Spleen (tissue), 11 donors: ENCODE results near the gene SDK1. TPM values are rescaled to one million over a fixed set of nuclear protein-coding genes. Genes with fewer than 3 reads are reported as not detected.

ENCODE experiments used
- DNase-seq: peaks from one replicate; pipeline ENCODE4 v3.0.0-alpha.2; 2020
- H3K27ac ChIP-seq, 8 donors: fragments of 200-600 bp; sonication (generic) in 7 of 8; 1 replicate in 4 of 8; 2 replicates in 4 of 8; pipeline versions ENCODE4 v1.5.0 to v1.8.0; 2016 to 2021; ENCODE audit warnings: inconsistent platforms in 4 of 8, mild to moderate bottlenecking in 4 of 8, moderate library complexity in 1 of 8
- H3K27me3 ChIP-seq, 7 donors: fragments of 200-600 bp; sonication (generic) in 6 of 7; replicated peaks in 1 of 7; 1 replicate in 4 of 7; 2 replicates in 3 of 7; pipeline versions ENCODE4 v1.5.0 to v1.8.0; 2016 to 2021; ENCODE audit warnings: inconsistent platforms in 3 of 7, mild to moderate bottlenecking in 1 of 7
- H3K36me3 ChIP-seq, 6 donors: fragments of 200-600 bp; sonication (generic) in 5 of 6; 1 replicate in 4 of 6; 2 replicates in 2 of 6; pipeline versions ENCODE4 v1.5.0 to v1.8.0; 2016 to 2021; ENCODE audit warnings: inconsistent platforms in 2 of 6
- H3K4me1 ChIP-seq, 6 donors: fragments of 200-600 bp; sonication (generic) in 5 of 6; 1 replicate in 3 of 6; 2 replicates in 3 of 6; pipeline versions ENCODE4 v1.5.0 to v1.8.0; 2016 to 2021; ENCODE audit warnings: inconsistent platforms in 3 of 6
- H3K4me3 ChIP-seq, 8 donors: fragments of 200-600 bp; sonication (generic) in 7 of 8; 1 replicate in 4 of 8; 2 replicates in 4 of 8; pipeline versions ENCODE4 v1.5.0 to v1.8.0; 2016 to 2021; ENCODE audit warnings: inconsistent platforms in 4 of 8, mild to moderate bottlenecking in 4 of 8, moderate library complexity in 2 of 8
- H3K9me3 ChIP-seq, 8 donors: fragments of 200-600 bp; sonication (generic) in 7 of 8; 1 replicate in 4 of 8; 2 replicates in 4 of 8; pipeline versions ENCODE4 v1.5.0 to v1.8.0; 2016 to 2021; ENCODE audit warnings: inconsistent platforms in 4 of 8
- CTCF ChIP-seq, 11 experiments: fragments of 200-600 bp in 7 of 11; fragments of 450-650 bp in 4 of 11; sonication (generic) in 4 of 11; IDR thresholded peaks in 8 of 11; conservative IDR thresholded peaks in 3 of 11; 1 replicate in 7 of 11; 2 replicates in 4 of 11; pipeline versions ENCODE4 v1.4.0 to v1.8.0; 2016 to 2021; ENCODE audit warnings: antibody characterized with exemption in 11 of 11, inconsistent platforms in 4 of 11, mild to moderate bottlenecking in 1 of 11
- POLR2A ChIP-seq, 3 donors: fragments of 450-650 bp; IDR thresholded peaks; one replicate each; pipeline ENCODE4 v1.5.1; 2017; ENCODE audit warnings: antibody characterized with exemption in 3 of 3, mild to moderate bottlenecking in 1 of 3
- POLR2AphosphoS5 ChIP-seq, 3 donors: sonication (generic); formaldehyde crosslinking; IDR thresholded peaks; one replicate each; pipeline ENCODE4 v1.5.1; 2017; ENCODE audit warnings: antibody characterized with exemption in 3 of 3
- WGBS, 5 donors: extraction: QIAGEN DNeasy Blood & Tissue Kit in 3 of 5; methylation state at CpG; one replicate each; pipeline versions ENCODE4 v1.1.5 to v1.1.7; 2013 to 2018; 5-methylcytosine and 5-hydroxymethylcytosine counted together
- intact Hi-C: fragments of 100-400 bp; cut with DNase I; formaldehyde crosslinking; loops from one replicate; pipeline ENCODE4 v1.15.0; 2023; ENCODE audit warnings: low total_unique reads
- polyA plus RNA-seq, 3 donors: library from polyadenylated mRNA; stranded (reverse); fragments of 200-250 nt; gene quantifications; one replicate each; pipeline ENCODE4 v1.2.1, GENCODE V29; 2013
- total RNA-seq, 7 donors: library from RNA; depleted of rRNA in 3 of 7; stranded (reverse); fragments of >200 nt in 3 of 7; fragmentation: NEBNext Ultra II Directional in 4 of 7; extraction: Animal tissue kit (Norgen Biotek cat#: 25700) in 4 of 7; gene quantifications; one replicate each; pipeline versions ENCODE4 v1.1.0 to v1.2.1, GENCODE V29; 2016 to 2021
- donor health status: healthy with polysubstance abuse.
- donor health status: DM: no; HTN: no; CAD: no; lungs with moderate emphysema.
- donor health status: DM: no; HTN: no; CAD: no.
- donor health status: Bipolar disorder and iron deficiency.
- donor health status: healthy.
- donor health status: DM: no; HTN: no; CAD: no.
- donor health status: DM: yes; HTN: yes; CAD: no.

Gene SDK1
- total and polyA plus RNA-seq, 10 donors, result 3.2 to 54.1 (median 35.1) TPM

GRCh38 chr7:3558400-3558799, 257.3 kb downstream of the SDK1 start:
- H3K27ac ChIP-seq, result peak overlapping the region in 3 of 8 donors; percentile 25 to 47 (median 43)
- peaks cover 0 to 13% (median 0%) of the 10 kb centered on the region in 6 donors for H3K4me1 ChIP-seq
- no peak overlapping the region for H3K4me3 ChIP-seq
- intact Hi-C loops, result no loop called here
- TF ChIP-seq POLR2A (IDR thresholded peaks at IDR 0.05), result no peak
- no peak for TF ChIP-seq POLR2AphosphoS5 (IDR thresholded peaks at IDR 0.05)
- TF ChIP-seq CTCF (IDR thresholded peaks at IDR 0.05 in 8 of 11, conservative IDR thresholded peaks at IDR 0.05 in 3 of 11), result no peak
- peaks cover 0 to 12% (median 0%) of the 10 kb centered on the region in 8 donors for H3K9me3 ChIP-seq
- H3K27me3 ChIP-seq, result no peaks in the 10 kb centered on the region
- no peaks in the 10 kb centered on the region for H3K36me3 ChIP-seq
- no peak for DNase-seq
- 50 to 86% (median 64%) methylated on average over 2 of the region's 2 CpGs for WGBS, 5 donors

- no peak overlapping the region for H3K4me3 ChIP-seq
- DNase-seq, result no peak
- peak overlapping the region in 4 of 8 donors; percentile 6 to 43 (median 28) for H3K27ac ChIP-seq
- H3K9me3 ChIP-seq, result peaks cover 0 to 12% (median 0%) of the 10 kb centered on the region in 8 donors
- WGBS, 5 donors, result 50 to 61% (median 54%) methylated on average over 3 of the region's 3 CpGs
- H3K27me3 ChIP-seq, result no peaks in the 10 kb centered on the region
- no peak for TF ChIP-seq CTCF (IDR thresholded peaks at IDR 0.05 in 8 of 11, conservative IDR thresholded peaks at IDR 0.05 in 3 of 11)
- no peak for TF ChIP-seq POLR2AphosphoS5 (IDR thresholded peaks at IDR 0.05)
- TF ChIP-seq POLR2A (IDR thresholded peaks at IDR 0.05), result no peak
- H3K36me3 ChIP-seq, result no peaks in the 10 kb centered on the region
- intact Hi-C loops, result no loop called here
- peaks cover 0 to 13% (median 0%) of the 10 kb centered on the region in 6 donors for H3K4me1 ChIP-seq
These were observed 258.2 kb downstream of the SDK1 start for GRCh38 chr7:3559278-3559677.

- H3K4me1 ChIP-seq, result peaks cover 0 to 13% (median 0%) of the 10 kb centered on the region in 6 donors
- no peaks in the 10 kb centered on the region for H3K27me3 ChIP-seq
- TF ChIP-seq POLR2AphosphoS5 (IDR thresholded peaks at IDR 0.05) (no peak), CTCF (IDR thresholded peaks at IDR 0.05 in 8 of 11, conservative IDR thresholded peaks at IDR 0.05 in 3 of 11) (no peak), POLR2A (IDR thresholded peaks at IDR 0.05) (no peak)
- intact Hi-C loops, result no loop called here
- no peaks in the 10 kb centered on the region for H3K36me3 ChIP-seq
- WGBS, 5 donors, result 81 to 94% (median 87%) methylated on average over 6 of the region's 6 CpGs
- H3K9me3 ChIP-seq, result peaks cover 0 to 4% (median 0%) of the 10 kb centered on the region in 8 donors
- DNase-seq, result no peak
- no peak overlapping the region for H3K4me3 ChIP-seq
- no peak overlapping the region for H3K27ac ChIP-seq
These were observed 259.4 kb downstream of the SDK1 start for GRCh38 chr7:3560495-3560894.

GRCh38 chr7:3561932-3562331, 260.9 kb downstream of the SDK1 start:
- peaks cover 0 to 4% (median 0%) of the 10 kb centered on the region in 8 donors for H3K9me3 ChIP-seq
- H3K27ac ChIP-seq, result no peak overlapping the region
- no peak for TF ChIP-seq CTCF (IDR thresholded peaks at IDR 0.05 in 8 of 11, conservative IDR thresholded peaks at IDR 0.05 in 3 of 11)
- no peak for TF ChIP-seq POLR2A (IDR thresholded peaks at IDR 0.05)
- no peak for TF ChIP-seq POLR2AphosphoS5 (IDR thresholded peaks at IDR 0.05)
- peaks cover 0 to 13% (median 0%) of the 10 kb centered on the region in 6 donors for H3K4me1 ChIP-seq
- H3K36me3 ChIP-seq, result no peaks in the 10 kb centered on the region
- WGBS, 5 donors, result 85 to 91% (median 88%) methylated on average over 5 of the region's 5 CpGs
- DNase-seq, result no peak
- intact Hi-C loops, result no loop called here
- no peaks in the 10 kb centered on the region for H3K27me3 ChIP-seq
- no peak overlapping the region for H3K4me3 ChIP-seq
